Calu3 (cell line): ENCODE data around the gene CRTAC1. TPM values are rescaled to one million over a fixed set of nuclear protein-coding genes. Genes with fewer than 3 reads are reported as not detected.
"Not testable (repeated sequence)": the region's sequence is repeated elsewhere in the genome, so short reads cannot be mapped to it uniquely, and the experiment has no call there.

Experiments
- BruUV-seq: library from RNA; stranded (reverse); fragments of 400-500 nt; replicated peaks from 2 replicates; lab custom pipeline; 2021; lab: Mats Ljungman, UMichigan
- CTCF ChIA-PET: fragments of 300-600 bp; sonication (Branson Sonifier 250); formaldehyde crosslinking; loops from one replicate; lab custom pipeline; 2022; ENCODE audit warnings: antibody characterized with exemption; lab: Charles Lee
- DNase-seq: peaks from one replicate; pipeline ENCODE4 v3.0.0; 2022
- H3K27ac Mint-ChIP-seq: one replicate; pipeline ENCODE4 v1.8.0; 2022; ENCODE audit warnings: mixed read lengths; ENCODE audit not compliant: unreplicated experiment
- H3K27me3 Mint-ChIP-seq: one replicate; pipeline ENCODE4 v1.8.0; 2022; ENCODE audit warnings: mixed read lengths; ENCODE audit not compliant: unreplicated experiment
- H3K36me3 Mint-ChIP-seq: one replicate; pipeline ENCODE4 v1.8.0; 2022; ENCODE audit warnings: mild to moderate bottlenecking, moderate library complexity, mixed read lengths; ENCODE audit not compliant: insufficient read depth, unreplicated experiment
- H3K4me1 Mint-ChIP-seq: one replicate; pipeline ENCODE4 v1.8.0; 2022; ENCODE audit warnings: mild to moderate bottlenecking, low read depth, mixed read lengths; ENCODE audit not compliant: unreplicated experiment
- H3K4me3 Mint-ChIP-seq: one replicate; pipeline ENCODE4 v1.8.0; 2022; ENCODE audit warnings: mild to moderate bottlenecking, low read depth, moderate library complexity, mixed read lengths; ENCODE audit not compliant: unreplicated experiment
- H3K9me3 Mint-ChIP-seq: one replicate; pipeline ENCODE4 v1.8.0; 2022; ENCODE audit warnings: low read depth, mixed read lengths; ENCODE audit not compliant: unreplicated experiment
- CTCF ChIP-seq: fragments of 200-600 bp; IDR thresholded peaks from one replicate; pipeline ENCODE4 v1.8.0; 2022; ENCODE audit warnings: antibody characterized with exemption; ENCODE audit not compliant: unreplicated experiment
- intact Hi-C: fragments of 100-400 bp; cut with micrococcal nuclease; formaldehyde crosslinking; loops from one replicate; pipeline ENCODE4 v1.10.0; 2022; ENCODE audit not compliant: unreplicated experiment
- total RNA-seq: library from RNA; stranded (reverse); gene quantifications from 2 replicates; pipeline ENCODE4 v1.2.3, GENCODE V29; 2022

Gene CRTAC1
- total RNA-seq, 1 experiment from 2014 or later: not detected

- Mint-ChIP-seq H3K4me3 (no peak overlapping the region), H3K27ac (no peak overlapping the region), H3K27me3 (no peaks in the 10 kb centered on the region), H3K36me3 (peaks cover 6% of the 10 kb centered on the region), H3K4me1 (peaks cover 25% of the 10 kb centered on the region), H3K9me3 (no peaks in the 10 kb centered on the region)
- no TSS peak for BruUV-seq
- CTCF ChIA-PET: interaction anchor here (0.6 to 0.7 kb wide), 2 partner anchors 11 to 14 kb away, joined by 3 to 6 read pairs; no protein-coding TSS in a partner anchor
- TF ChIP-seq CTCF: no peak
- intact Hi-C loops: no loop called here
- DNase-seq: no peak
Measured at GRCh38 chr10:97843281-97843671, 187.1 kb downstream of the CRTAC1 start.

- Mint-ChIP-seq H3K36me3 (peaks cover 6% of the 10 kb centered on the region), H3K4me3 (no peak overlapping the region), H3K9me3 (no peaks in the 10 kb centered on the region), H3K27ac (no peak overlapping the region), H3K4me1 (peaks cover 25% of the 10 kb centered on the region), H3K27me3 (no peaks in the 10 kb centered on the region)
- no TSS peak for BruUV-seq
- CTCF ChIA-PET: interaction anchor here (0.6 to 0.7 kb wide), 2 partner anchors 12 to 13 kb away, joined by 3 to 6 read pairs; no protein-coding TSS in a partner anchor
- TF ChIP-seq CTCF: no peak
- intact Hi-C loops: no loop called here
- no peak for DNase-seq
Measured at GRCh38 chr10:97842656-97843280, 187.7 kb downstream of the CRTAC1 start.

- H3K36me3 Mint-ChIP-seq, DNase-seq, H3K9me3 Mint-ChIP-seq, CTCF ChIA-PET, H3K4me3 Mint-ChIP-seq, H3K27me3 Mint-ChIP-seq, H3K27ac Mint-ChIP-seq, intact Hi-C loops, BruUV-seq: not testable (repeated sequence)
- H3K4me1 Mint-ChIP-seq: peaks cover 25% of the 10 kb centered on the region
Measured at GRCh38 chr10:97842114-97842513, 188.3 kb downstream of the CRTAC1 start.

GRCh38 chr10:97841166-97841565 is 189.3 kb downstream of the CRTAC1 start:
- CTCF ChIA-PET, H3K27me3 Mint-ChIP-seq, H3K4me3 Mint-ChIP-seq, H3K36me3 Mint-ChIP-seq, DNase-seq, H3K27ac Mint-ChIP-seq, intact Hi-C loops, H3K9me3 Mint-ChIP-seq, BruUV-seq: not testable (repeated sequence)
- H3K4me1 Mint-ChIP-seq: peaks cover 25% of the 10 kb centered on the region

GRCh38 chr10:97838091-97838490 is 192.3 kb downstream of the CRTAC1 start:
- Mint-ChIP-seq H3K9me3 (peaks cover 3% of the 10 kb centered on the region), H3K27me3 (peaks cover 15% of the 10 kb centered on the region), H3K27ac (no peak overlapping the region), H3K36me3 (peaks cover 6% of the 10 kb centered on the region), H3K4me3 (no peak overlapping the region), H3K4me1 (peaks cover 26% of the 10 kb centered on the region)
- no TSS peak for BruUV-seq
- CTCF ChIA-PET: no interaction called here
- intact Hi-C loops: no loop called here
- no peak for TF ChIP-seq CTCF
- DNase-seq: no peak
